ENCODE results near the gene LHX8. TPM values are rescaled to one million over a fixed set of nuclear protein-coding genes. Genes with fewer than 3 reads are reported as not detected.
"Not testable (repeated sequence)": the region's sequence is repeated elsewhere in the genome, so short reads cannot be mapped to it uniquely, and the experiment has no call there.

The LHX8 gene
- total and polyA plus RNA-seq, 10 donors: not detected

- intact Hi-C loops (cut with DNase I; ENCODE audit: low total_unique reads): no loop called here
- Histone ChIP-seq H3K36me3 (no peaks in the 10 kb centered on the region), H3K4me3 (no peak overlapping the region), H3K4me1 (no peaks in the 10 kb centered on the region), H3K27me3 (replicated peaks in 1 of 7) (no peaks in the 10 kb centered on the region), H3K27ac (no peak overlapping the region), H3K9me3 (peaks cover 0 to 11% (median 4%) of the 10 kb centered on the region in 8 donors)
- no peak for DNase-seq
- TF ChIP-seq CTCF (IDR thresholded peaks at IDR 0.05 in 8 of 11, conservative IDR thresholded peaks at IDR 0.05 in 3 of 11): no peak
- no peak for TF ChIP-seq POLR2A (IDR thresholded peaks at IDR 0.05)
- 71 to 92% (median 81%) methylated on average over 1 of the region's 1 CpG for WGBS, 5 donors
These were observed 37.7 kb downstream of the LHX8 start for GRCh38 chr1:75171876-75172275.

- 32 to 47% (median 44%) methylated on average over 1 of the region's 1 CpG for WGBS, 5 donors
- DNase-seq: no peak
- Histone ChIP-seq H3K27ac (no peak overlapping the region), H3K27me3 (replicated peaks in 1 of 7) (no peaks in the 10 kb centered on the region), H3K4me1 (no peaks in the 10 kb centered on the region), H3K4me3 (no peak overlapping the region), H3K36me3 (no peaks in the 10 kb centered on the region), H3K9me3 (peaks cover 0 to 11% (median 4%) of the 10 kb centered on the region in 8 donors)
- intact Hi-C loops (cut with DNase I; ENCODE audit: low total_unique reads): no loop called here
- no peak for TF ChIP-seq POLR2A (IDR thresholded peaks at IDR 0.05)
- TF ChIP-seq POLR2AphosphoS5 (IDR thresholded peaks at IDR 0.05): no peak
- TF ChIP-seq CTCF (IDR thresholded peaks at IDR 0.05 in 8 of 11, conservative IDR thresholded peaks at IDR 0.05 in 3 of 11): no peak
These were observed 38.4 kb downstream of the LHX8 start for GRCh38 chr1:75172556-75172955.

GRCh38 chr1:75174031-75174760 lies 40.0 kb downstream of the LHX8 start:
- no peak overlapping the region for H3K27ac ChIP-seq
- intact Hi-C loops (cut with DNase I; ENCODE audit: low total_unique reads): no loop called here
- WGBS, 5 donors: 58 to 80% (median 65%) methylated on average over 2 of the region's 2 CpGs
- H3K36me3 ChIP-seq: no peaks in the 10 kb centered on the region
- no peaks in the 10 kb centered on the region for H3K27me3 ChIP-seq (replicated peaks in 1 of 7)
- no peaks in the 10 kb centered on the region for H3K4me1 ChIP-seq
- no peak overlapping the region for H3K4me3 ChIP-seq
- DNase-seq: no peak
- H3K9me3 ChIP-seq: peaks cover 0 to 11% (median 4%) of the 10 kb centered on the region in 8 donors
- TF ChIP-seq CTCF (IDR thresholded peaks at IDR 0.05 in 8 of 11, conservative IDR thresholded peaks at IDR 0.05 in 3 of 11): no peak
- no peak for TF ChIP-seq POLR2AphosphoS5 (IDR thresholded peaks at IDR 0.05)
- TF ChIP-seq POLR2A (IDR thresholded peaks at IDR 0.05): no peak

GRCh38 chr1:75181214-75181955 lies 47.2 kb downstream of the LHX8 start:
- H3K36me3 ChIP-seq; intact Hi-C loops (cut with DNase I; ENCODE audit: low total_unique reads); H3K27me3 ChIP-seq (replicated peaks in 1 of 7); H3K4me1 ChIP-seq; H3K4me3 ChIP-seq; H3K27ac ChIP-seq; DNase-seq: not testable (repeated sequence)
- WGBS, 5 donors: 84 to 91% (median 89%) methylated on average over 13 of the region's 13 CpGs
- H3K9me3 ChIP-seq: peaks cover 0 to 28% (median 7%) of the 10 kb centered on the region in 8 donors

Data from spleen (tissue), 11 donors.